ENCODE measurements around the gene AGK.
A peak's percentile ranks its signal among the peaks of the same experiment; 100 is the strongest.

AGK gene

GRCh38 chr7:141648276-141649114, 97.3 kb downstream of the AGK start:
- DNase-seq (ENCODE audit: low read depth): no peak

GRCh38 chr7:141649137-141649864, 98.1 kb downstream of the AGK start:
- no peak for DNase-seq (ENCODE audit: low read depth)

GRCh38 chr7:141649865-141650634, 98.8 kb downstream of the AGK start:
- DNase-seq (ENCODE audit: low read depth): no peak

GRCh38 chr7:141651417-141651816, 100.2 kb downstream of the AGK start:
- DNase-seq (ENCODE audit: low read depth): no peak

- no peak for DNase-seq (ENCODE audit: low read depth)
Observed at GRCh38 chr7:141652691-141653090, 101.5 kb downstream of the AGK start.

GRCh38 chr7:141654551-141654950, 103.3 kb downstream of the AGK start:
- peak; percentile 13 for DNase-seq (ENCODE audit: low read depth)

GRCh38 chr7:141659501-141659900, 108.3 kb downstream of the AGK start:
- no peak for DNase-seq (ENCODE audit: low read depth)

- DNase-seq (ENCODE audit: low read depth): no peak
Observed at GRCh38 chr7:141660259-141660658, 109.0 kb downstream of the AGK start.

GRCh38 chr7:141663081-141663849, 112.1 kb downstream of the AGK start:
- no peak for DNase-seq (ENCODE audit: low read depth)

- DNase-seq (ENCODE audit: low read depth): no peak
Observed at GRCh38 chr7:141664450-141664849, 113.2 kb downstream of the AGK start.

- no peak for DNase-seq (ENCODE audit: low read depth)
Observed at GRCh38 chr7:141665208-141666035, 114.2 kb downstream of the AGK start.

GRCh38 chr7:141666071-141666470, 114.9 kb downstream of the AGK start:
- DNase-seq (ENCODE audit: low read depth): no peak

- no peak for DNase-seq (ENCODE audit: low read depth)
Observed at GRCh38 chr7:141668853-141669252, 117.6 kb downstream of the AGK start.

- no peak for DNase-seq (ENCODE audit: low read depth)
Observed at GRCh38 chr7:141671705-141672496, 120.7 kb downstream of the AGK start.

- no peak for DNase-seq (ENCODE audit: low read depth)
Observed at GRCh38 chr7:141673346-141673745, 122.1 kb downstream of the AGK start.

- DNase-seq (ENCODE audit: low read depth): no peak
Observed at GRCh38 chr7:141674171-141674671, 123.0 kb downstream of the AGK start.

GRCh38 chr7:141674702-141675101, 123.5 kb downstream of the AGK start:
- DNase-seq (ENCODE audit: low read depth): no peak

- no peak for DNase-seq (ENCODE audit: low read depth)
Observed at GRCh38 chr7:141675436-141676215, 124.4 kb downstream of the AGK start.

- no peak for DNase-seq (ENCODE audit: low read depth)
Observed at GRCh38 chr7:141676618-141677017, 125.4 kb downstream of the AGK start.

All from activated T-helper 1 cell treated with Interleukin-2 at 50 U/mL for 16 hours (primary cell).